A673 (cell line): ENCODE results near the gene PLA2G2E.

ENCODE experiments used
- EZH2 ChIP-seq: fragments of 200-600 bp; sonication (generic); IDR thresholded peaks from 2 replicates; pipeline ENCODE4 v1.6.1; 2017; ENCODE audit warnings: borderline replicate concordance, low read depth, mild to moderate bottlenecking, mixed read lengths, antibody characterized with exemption, low read length; ENCODE audit not compliant: poor library complexity, severe bottlenecking
- TF ChIP-seq, protein P1 (sequence below): fragments of 300-800, 200-600 bp; sonication (generic); conservative IDR thresholded peaks from 2 replicates; pipeline ENCODE4 v1.5.1; 2017; ENCODE audit warnings: low read depth, mild to moderate bottlenecking, antibody characterized with exemption, low read length, moderate library complexity, mixed read lengths

DNA sequence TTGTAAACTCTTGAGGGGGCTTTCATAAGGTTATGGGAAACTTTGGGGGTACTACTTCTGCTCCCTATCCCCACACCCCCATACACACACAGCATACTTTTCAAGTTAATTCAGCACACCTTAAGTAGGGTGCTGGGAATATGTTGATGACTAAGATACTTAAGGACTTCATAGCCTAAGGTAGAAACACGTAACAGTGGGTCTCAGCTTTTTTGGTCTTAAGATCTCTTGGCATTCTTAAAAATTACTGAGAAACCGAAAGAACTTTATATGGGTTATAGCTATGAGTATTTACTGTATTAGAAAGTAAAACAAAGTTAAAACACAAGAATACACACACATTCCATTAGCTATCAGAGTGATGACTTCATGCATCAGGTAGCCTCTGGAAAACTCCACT lies 39.1 kb downstream of the PLA2G2E start:
- TF ChIP-seq, protein P1, sequence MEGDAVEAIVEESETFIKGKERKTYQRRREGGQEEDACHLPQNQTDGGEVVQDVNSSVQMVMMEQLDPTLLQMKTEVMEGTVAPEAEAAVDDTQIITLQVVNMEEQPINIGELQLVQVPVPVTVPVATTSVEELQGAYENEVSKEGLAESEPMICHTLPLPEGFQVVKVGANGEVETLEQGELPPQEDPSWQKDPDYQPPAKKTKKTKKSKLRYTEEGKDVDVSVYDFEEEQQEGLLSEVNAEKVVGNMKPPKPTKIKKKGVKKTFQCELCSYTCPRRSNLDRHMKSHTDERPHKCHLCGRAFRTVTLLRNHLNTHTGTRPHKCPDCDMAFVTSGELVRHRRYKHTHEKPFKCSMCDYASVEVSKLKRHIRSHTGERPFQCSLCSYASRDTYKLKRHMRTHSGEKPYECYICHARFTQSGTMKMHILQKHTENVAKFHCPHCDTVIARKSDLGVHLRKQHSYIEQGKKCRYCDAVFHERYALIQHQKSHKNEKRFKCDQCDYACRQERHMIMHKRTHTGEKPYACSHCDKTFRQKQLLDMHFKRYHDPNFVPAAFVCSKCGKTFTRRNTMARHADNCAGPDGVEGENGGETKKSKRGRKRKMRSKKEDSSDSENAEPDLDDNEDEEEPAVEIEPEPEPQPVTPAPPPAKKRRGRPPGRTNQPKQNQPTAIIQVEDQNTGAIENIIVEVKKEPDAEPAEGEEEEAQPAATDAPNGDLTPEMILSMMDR, result no peak
- TF ChIP-seq EZH2, result no peak
